EH (cell line): Measurements from ENCODE around the gene TSHZ3.
A peak's percentile ranks its signal among the peaks of the same experiment; 100 is the strongest.

Source experiments
- DNase-seq: peaks from one replicate; pipeline ENCODE4 v3.0.0-alpha.2; 2015; ENCODE audit warnings: low read depth

Gene TSHZ3

DNA sequence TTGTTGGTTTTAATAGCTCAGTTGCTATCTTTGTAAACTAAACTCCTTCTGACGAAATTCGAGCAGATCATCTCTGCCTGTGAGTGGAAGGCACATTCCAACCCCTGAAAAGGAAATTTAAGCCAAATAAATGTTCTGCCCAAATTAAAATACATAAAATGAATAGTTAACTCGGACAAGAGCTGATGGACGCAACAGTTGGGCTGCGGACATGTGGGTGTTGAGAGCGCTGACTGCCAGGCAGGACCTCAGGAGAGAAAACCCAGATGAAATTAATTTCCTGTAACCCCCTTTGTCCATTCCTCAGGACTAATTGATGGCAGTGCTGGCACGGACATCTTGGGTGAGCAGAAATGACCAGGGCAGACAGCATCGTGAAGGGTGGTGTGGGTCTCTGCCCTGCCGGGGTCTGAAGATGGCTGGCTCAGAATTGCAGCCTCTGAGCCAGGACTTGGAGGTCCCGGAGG lies 86.5 kb downstream of the TSHZ3 start:
- DNase-seq = no peak

GRCh38 chr19:31261603-31262212 lies 87.5 kb downstream of the TSHZ3 start:
- DNase-seq = no peak

DNA sequence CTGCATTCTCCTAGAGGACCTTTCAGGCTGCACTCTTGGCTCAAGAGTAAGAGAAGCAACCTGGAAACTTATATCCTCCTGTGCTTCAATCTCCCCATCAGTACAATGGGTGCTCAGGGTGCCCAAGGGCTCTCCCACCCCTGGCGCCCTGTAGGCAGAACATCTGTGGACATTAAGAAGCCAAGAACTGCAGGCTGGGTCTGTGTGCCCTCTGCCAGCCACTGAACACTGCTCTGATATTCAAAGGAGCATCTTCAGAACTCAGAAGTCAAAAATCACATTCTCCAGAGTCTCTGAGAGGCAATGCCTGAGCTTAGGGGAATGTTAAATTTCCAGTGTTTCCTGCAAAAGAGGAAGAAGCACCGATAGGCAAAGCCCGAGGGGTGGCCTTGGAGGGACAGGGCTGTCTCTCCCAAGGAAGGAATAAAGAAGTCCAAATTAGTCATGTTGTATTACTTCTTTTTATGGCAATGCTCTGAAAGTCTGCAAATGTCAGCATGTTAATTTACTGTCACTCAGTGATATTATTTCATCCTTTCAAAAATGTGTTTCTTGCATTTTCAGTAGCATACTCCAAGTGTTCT lies 88.1 kb downstream of the TSHZ3 start:
- DNase-seq = no peak

DNA sequence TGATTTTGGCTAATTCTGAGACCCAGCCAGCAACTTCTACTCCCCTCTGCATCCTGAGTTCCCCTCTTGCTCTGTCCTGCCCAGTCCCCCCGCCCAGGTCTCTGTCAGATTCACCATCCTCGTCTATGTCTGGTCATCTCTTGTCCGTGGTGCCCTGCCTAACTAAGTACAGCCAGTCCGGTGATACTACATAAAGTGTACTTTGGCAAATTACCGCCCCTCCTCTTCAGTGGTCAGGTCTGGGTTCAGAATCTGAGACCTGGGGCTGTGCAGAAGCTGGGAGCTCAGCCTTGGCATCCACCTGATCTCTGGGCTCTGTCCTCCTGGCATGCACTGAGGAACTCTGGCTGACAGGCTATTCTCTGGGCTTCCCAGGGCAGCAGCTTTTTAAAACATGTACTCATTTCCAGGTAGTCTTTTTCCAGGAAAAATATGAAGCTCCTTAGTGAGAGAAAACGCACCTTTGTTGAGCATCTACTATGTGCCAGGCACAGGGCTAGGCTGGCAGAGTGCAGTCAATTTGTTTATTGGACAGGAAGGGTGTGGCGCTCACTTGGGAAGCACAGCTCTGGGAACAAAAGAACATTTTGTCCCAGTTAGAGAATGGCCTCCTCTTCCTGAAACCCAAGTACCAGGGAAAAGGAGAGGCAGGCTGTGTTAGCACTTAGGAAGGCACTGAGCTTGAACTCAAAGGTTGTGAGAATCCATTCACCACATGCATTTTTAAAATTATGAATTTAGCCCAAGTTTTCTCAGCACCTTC lies 88.9 kb downstream of the TSHZ3 start:
- no peak for DNase-seq

- DNase-seq = no peak
Measured at GRCh38 chr19:31258211-31259052, 90.8 kb downstream of the TSHZ3 start.

DNA sequence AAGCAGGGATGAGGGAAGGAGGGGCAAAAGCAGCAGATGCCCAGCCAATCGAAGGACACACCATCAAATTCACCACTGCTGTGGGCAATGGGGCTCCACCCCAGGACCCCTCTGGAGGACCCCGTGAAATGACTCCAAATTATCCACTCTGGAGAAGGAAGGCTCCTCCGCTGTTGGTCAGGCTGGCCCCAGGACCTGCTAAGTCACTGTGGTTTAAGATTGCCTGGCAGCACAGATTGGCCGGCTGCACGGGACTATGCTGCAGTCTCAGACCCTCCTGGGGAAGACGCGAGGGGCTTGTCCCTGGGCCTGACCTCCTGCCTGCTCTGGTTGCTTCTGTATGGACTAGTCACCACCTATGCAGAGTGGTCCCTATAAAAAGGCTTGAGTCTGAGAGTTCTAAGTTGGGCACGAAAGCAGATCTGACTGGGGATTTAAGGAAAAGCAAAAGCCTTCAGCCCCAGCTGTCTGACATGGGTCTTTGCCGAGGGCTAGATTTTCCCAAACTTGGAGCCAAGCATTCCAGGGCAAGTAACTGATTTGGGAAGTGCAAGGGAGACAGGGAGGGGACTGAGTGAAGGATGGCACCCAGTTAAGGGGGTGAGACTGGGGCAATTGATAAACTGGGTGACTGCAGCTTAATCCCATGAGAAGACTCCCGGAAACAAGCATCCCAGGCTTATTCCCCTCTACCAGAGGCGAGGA lies 91.7 kb downstream of the TSHZ3 start:
- DNase-seq = no peak

DNA sequence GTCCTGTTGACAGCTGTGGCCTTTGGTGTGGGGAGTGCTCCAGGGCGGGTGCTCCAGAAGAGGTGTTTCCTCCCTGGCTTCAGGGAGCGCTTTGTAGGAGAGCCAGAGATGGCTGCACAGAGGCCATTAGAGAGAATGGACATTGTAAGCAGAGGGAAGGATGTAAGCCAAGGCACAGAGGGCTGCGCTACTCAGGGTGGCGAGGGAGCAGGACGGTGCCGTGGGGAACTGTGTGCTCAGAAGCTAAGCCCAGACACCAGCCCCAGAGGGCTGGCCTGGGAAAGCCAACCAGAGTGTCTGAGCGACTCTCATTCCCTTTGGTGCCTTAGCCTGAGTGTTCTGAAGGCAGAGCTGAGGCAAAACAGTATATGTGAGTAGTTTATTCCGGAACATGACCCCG lies 92.2 kb downstream of the TSHZ3 start:
- DNase-seq = no peak

- no peak for DNase-seq
Measured at GRCh38 chr19:31256593-31256960, 92.7 kb downstream of the TSHZ3 start.

DNA sequence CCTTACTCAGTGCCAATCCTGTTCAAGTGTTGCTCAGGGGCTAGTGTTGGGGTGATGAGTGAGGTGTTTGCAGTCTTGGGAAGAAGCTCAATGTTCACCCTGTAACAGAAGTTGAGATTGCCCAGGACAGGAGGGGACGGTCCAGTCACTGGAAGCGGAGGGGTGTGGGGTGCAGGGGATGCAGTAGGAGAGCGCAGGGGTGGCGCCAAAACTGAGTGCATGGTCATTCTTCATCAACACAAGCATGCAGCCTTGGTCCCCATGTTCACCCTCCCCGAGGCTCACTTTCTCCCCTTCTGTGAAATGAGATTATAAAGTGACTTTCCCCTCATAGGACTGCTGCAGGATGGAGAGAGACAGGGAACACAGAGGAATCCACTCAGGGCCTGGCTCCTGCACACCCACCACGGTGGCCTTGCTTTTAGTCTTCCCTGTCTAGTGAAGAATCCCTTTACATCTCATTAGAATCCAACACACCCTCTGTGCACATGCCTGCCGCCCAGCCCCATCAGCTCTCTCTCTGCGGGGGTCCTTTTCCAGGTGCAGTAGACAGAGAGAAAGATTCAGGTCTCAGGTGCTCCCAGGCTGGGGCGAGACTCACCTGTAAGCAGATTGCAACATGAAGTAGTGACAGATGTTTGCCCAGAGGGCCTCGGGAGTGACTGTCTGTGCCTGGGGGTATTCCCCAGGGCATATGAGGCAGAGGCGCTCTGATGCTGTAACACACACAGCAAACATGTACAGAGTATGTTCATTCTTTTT lies 93.2 kb downstream of the TSHZ3 start:
- no peak for DNase-seq

- DNase-seq = no peak
Measured at GRCh38 chr19:31255174-31255799, 93.9 kb downstream of the TSHZ3 start.

DNA sequence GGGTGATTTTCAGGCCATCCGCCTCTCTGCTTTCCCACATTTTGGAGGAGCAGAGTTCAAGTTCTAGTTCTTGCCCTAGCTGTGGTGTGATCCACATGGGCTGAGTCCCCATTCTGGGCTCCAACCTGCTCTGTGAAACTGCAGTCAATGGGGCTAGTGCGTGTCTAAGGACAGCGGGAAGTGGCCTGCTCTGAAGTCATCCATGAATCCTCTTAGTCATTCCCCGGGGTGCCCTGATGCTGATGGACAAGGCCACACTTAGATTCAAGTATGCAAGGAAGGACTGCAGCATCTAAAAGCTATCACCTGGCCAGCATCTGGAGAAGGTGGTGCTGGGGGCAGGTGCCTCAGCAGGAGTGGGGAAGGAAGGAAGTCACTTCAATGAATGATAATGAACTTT lies 94.6 kb downstream of the TSHZ3 start:
- no peak for DNase-seq

DNA sequence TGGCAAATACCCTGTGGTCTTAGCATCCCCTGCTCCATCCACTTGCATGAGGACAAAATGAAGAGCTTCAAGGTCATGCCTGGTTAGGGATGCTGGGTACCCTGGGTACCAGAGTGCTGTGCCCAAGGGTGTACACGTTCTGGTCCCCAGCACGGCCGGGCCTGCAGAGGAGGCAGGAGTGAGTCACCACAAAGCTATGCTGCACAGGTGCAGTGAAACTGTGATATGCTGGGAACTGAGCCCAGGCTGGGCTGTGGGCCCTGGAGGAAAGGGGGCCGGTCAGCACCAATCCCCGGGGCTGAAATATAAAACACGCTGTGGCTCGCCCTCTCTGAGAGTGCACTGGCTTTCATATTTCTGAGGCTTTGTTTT lies 95.1 kb downstream of the TSHZ3 start:
- no peak for DNase-seq

GRCh38 chr19:31253526-31254179 lies 95.6 kb downstream of the TSHZ3 start:
- no peak for DNase-seq

DNA sequence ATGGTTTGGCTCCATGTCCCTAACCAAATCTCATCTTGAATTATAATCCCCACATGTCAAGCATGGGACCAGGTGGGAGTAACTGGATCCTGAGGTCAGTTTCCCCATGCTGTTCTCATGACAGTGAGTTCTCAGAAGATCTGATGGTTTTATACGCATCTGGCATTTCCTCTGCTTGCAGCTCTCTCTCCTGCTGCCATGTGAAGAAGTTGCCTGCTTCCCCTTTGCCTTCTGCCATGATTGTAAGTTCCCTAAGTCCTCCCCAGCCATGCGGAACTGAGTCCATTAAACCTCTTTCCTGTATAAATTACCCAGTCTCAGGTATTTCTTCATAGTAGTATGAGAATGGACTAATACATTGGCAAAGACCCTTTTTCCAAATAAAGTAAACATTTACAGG lies 96.8 kb downstream of the TSHZ3 start:
- DNase-seq = no peak

DNA sequence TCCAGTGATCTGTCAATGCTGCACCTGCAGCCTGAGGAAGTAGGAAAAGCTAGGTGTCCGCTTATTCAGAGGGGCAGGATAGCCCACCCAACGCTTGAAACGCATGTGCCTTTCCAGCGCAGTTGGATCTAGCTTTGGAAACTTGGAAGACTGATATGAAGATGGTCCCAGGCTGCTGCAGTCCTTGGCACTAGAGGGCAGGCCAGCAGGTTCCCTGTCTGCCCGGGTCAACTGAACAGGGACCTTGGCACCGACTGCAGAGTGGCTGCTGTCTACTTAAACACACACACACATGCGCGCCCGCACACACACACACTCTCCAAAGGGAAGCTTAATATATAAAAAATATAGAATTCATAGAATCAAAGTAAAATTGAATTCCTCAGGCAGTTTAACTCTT lies 100.0 kb downstream of the TSHZ3 start:
- no peak for DNase-seq

DNA sequence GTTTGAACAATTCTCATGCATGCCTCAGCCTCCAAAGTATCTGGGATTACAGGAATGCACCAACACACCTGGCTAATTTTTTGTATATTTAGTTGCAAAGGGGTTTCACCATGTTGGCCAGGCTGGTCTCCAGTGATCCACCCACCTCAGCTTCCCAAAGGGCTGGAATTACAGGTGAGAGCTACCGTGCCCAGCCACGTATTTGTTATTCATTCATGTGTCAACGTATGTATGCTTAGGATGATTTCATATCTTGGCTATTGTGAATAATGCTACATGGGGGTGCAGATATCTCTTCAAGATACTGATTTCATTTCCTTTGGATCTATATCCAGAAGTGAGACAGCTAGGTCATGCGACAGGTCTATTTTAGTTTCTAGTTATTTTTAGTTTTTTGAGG lies 113.4 kb downstream of the TSHZ3 start:
- DNase-seq = no peak

GRCh38 chr19:31233295-31233800 lies 115.9 kb downstream of the TSHZ3 start:
- DNase-seq = no peak

DNA sequence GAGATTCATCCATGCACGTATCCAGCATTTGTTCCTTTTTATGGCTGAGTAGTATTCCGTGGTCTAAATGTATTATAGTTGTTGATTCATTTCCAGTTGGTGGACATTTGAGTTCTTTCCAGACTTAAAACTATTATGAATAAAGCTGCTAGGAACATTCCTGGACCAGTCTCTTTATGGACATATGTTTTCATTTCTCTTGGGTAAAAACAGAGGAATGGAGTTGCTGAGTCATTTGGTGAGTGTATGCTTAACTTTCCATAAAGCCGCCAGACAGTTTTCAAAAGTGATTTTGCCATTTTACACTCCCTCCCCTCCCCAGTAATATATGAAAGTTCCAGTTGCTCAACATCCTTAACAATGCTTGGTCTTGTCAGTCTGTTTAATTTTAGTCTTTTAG lies 116.4 kb downstream of the TSHZ3 start:
- peak; percentile 96 for DNase-seq

GRCh38 chr19:31232180-31232579 lies 117.1 kb downstream of the TSHZ3 start:
- peak; percentile 24 for DNase-seq

GRCh38 chr19:31231237-31231636 lies 118.0 kb downstream of the TSHZ3 start:
- DNase-seq = peak; percentile 41
